PFSK-1 (cell line): Measurements from ENCODE around the gene COQ9.

Experiments used
- FOXP2 ChIP-seq: optimal IDR thresholded peaks from 2 replicates; pipeline ENCODE3; 2011; ENCODE audit warnings: borderline replicate concordance, control low read depth, inconsistent platforms; ENCODE audit not compliant: insufficient read depth; ENCODE audit errors: extremely low read length, extremely low read depth
- POLR2AphosphoS5 ChIP-seq: IDR thresholded peaks from 2 replicates; pipeline ENCODE4 v1.6.1; 2012; ENCODE audit warnings: low read depth, mild to moderate bottlenecking, control low read depth, low read length, moderate library complexity
- SIN3A ChIP-seq: IDR thresholded peaks from 2 replicates; pipeline ENCODE4 v1.6.1; 2012; ENCODE audit warnings: mild to moderate bottlenecking, low read length, moderate library complexity, borderline replicate concordance; ENCODE audit not compliant: insufficient read depth
- TAF1 ChIP-seq: IDR thresholded peaks from 2 replicates; pipeline ENCODE4 v1.6.1; 2012; ENCODE audit warnings: low read length, control low read depth, borderline replicate concordance; ENCODE audit not compliant: insufficient read depth

DNA sequence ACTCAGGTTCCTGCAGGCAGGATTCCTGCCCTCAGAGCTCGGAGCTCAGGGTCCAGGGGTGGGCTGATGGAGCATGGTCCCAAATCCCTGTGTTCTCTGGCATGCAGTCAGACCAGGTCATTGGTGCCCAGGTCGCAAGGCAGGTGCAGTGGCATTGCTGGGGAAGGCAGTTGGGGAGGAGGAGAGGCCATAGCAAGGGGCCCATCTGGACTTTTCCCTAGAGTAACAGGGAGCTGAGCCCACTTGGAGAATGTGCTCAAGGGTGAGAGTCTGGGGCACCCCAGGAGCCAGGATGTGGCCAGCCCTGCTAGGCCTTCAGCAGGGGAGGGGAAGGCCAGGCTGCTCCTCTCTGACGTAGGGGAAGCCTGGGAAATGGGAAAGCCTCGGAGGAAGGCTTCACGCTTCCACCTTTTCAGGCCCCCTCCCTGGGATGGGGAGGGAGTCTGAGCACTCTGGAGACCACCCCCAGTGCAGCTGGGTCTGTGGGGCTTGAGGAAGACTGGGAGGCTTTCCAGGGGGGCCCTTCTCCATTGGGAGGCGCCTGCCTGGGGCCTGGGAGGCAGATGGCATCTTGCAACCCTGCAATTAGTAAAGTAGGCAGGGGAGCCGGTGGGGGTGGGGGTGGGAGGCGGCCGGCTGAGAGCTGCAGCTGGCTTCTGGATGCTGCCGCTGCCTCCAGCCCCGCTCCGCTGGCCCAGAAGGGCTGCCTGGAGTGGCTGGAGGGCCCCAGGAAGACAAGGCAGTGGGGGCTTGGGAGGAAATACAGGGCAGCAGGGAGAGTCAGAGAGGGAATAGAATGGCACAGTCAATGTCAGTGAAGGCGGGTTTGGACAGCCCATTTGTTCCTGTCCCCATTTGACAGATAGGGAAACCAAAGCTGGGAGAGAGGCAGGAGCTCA, 60.1 kb downstream of the COQ9 start:
- TF ChIP-seq SIN3A: no peak
- TF ChIP-seq POLR2AphosphoS5: no peak
- no peak for TF ChIP-seq TAF1
- TF ChIP-seq FOXP2: no peak
